ENCODE results near the gene DGCR8.

GRCh38 chr22:20145206-20145831 lies 65.3 kb downstream of the DGCR8 start:
- TF ChIP-seq RAD21 (conservative IDR thresholded peaks at IDR 0.05 in 1 of 2, IDR thresholded peaks at IDR 0.05 in 1 of 2) = no peak
- TF ChIP-seq SREBF2 (IDR thresholded peaks at IDR 0.05) = no peak
- TF ChIP-seq CTCF (IDR thresholded peaks at IDR 0.05) = no peak
- TF ChIP-seq RCOR1 (IDR thresholded peaks at IDR 0.05; ENCODE audit: low read depth, low read length) = no peak
- TF ChIP-seq USF2 (IDR thresholded peaks at IDR 0.05) = no peak
- no peak for TF ChIP-seq SMC3 (IDR thresholded peaks at IDR 0.05)
- no peak for TF ChIP-seq ZNF302 (CRISPR knock-in tag; IDR thresholded peaks at IDR 0.05)
- no peak for TF ChIP-seq BHLHE40 (IDR thresholded peaks at IDR 0.05; ENCODE audit: low read depth, low read length)
- no peak for TF ChIP-seq CHD4 (IDR thresholded peaks at IDR 0.05; ENCODE audit: borderline replicate concordance)
- no peak for TF ChIP-seq CEBPB (IDR thresholded peaks at IDR 0.05)
- no peak for TF ChIP-seq NPAS2 (CRISPR knock-in tag; IDR thresholded peaks at IDR 0.05; ENCODE audit: borderline replicate concordance)
- TF ChIP-seq EP300 (IDR thresholded peaks at IDR 0.05) = no peak
- no peak for TF ChIP-seq PBX3 (IDR thresholded peaks at IDR 0.05)

Data from A549 (cell line).